ENCODE data around the gene DYNLT5.

The DYNLT5 gene

GRCh38 chr1:66778266-66778665 is 26.0 kb downstream of the DYNLT5 start:
- TF ChIP-seq GLIS3 (CRISPR knock-in tag; IDR thresholded peaks at IDR 0.05) (no peak), CSDC2 (CRISPR knock-in tag; IDR thresholded peaks at IDR 0.05) (no peak), ZNF8 (CRISPR knock-in tag; IDR thresholded peaks at IDR 0.05) (no peak), CSRNP3 (CRISPR knock-in tag; IDR thresholded peaks at IDR 0.05) (no peak), SNAI2 (CRISPR knock-in tag; IDR thresholded peaks at IDR 0.05) (no peak), ZFP30 (CRISPR knock-in tag; IDR thresholded peaks at IDR 0.05) (no peak), ZFP3 (CRISPR knock-in tag; IDR thresholded peaks at IDR 0.05) (no peak), PPARA (CRISPR knock-in tag; IDR thresholded peaks at IDR 0.05; ENCODE audit: borderline replicate concordance) (no peak), CREB5 (CRISPR knock-in tag; IDR thresholded peaks at IDR 0.05; ENCODE audit: low read depth) (no peak), OSR1 (CRISPR knock-in tag; IDR thresholded peaks at IDR 0.05) (no peak), ARNTL (CRISPR knock-in tag; IDR thresholded peaks at IDR 0.05; ENCODE audit: borderline replicate concordance, low read depth) (no peak), ZNF70 (CRISPR knock-in tag; IDR thresholded peaks at IDR 0.05) (no peak), ZC3H10 (CRISPR knock-in tag; IDR thresholded peaks at IDR 0.05) (no peak), PATZ1 (CRISPR knock-in tag; IDR thresholded peaks at IDR 0.05; ENCODE audit: borderline replicate concordance) (no peak), POU6F1 (CRISPR knock-in tag; IDR thresholded peaks at IDR 0.05; ENCODE audit: borderline replicate concordance, low read depth) (no peak), TSHZ2 (CRISPR knock-in tag; IDR thresholded peaks at IDR 0.05) (no peak), RARB (CRISPR knock-in tag; IDR thresholded peaks at IDR 0.05) (no peak), TCF4 (CRISPR knock-in tag; IDR thresholded peaks at IDR 0.05; ENCODE audit: borderline replicate concordance) (no peak), TOX (CRISPR knock-in tag; IDR thresholded peaks at IDR 0.05; ENCODE audit: borderline replicate concordance) (no peak)
- no peak for ATAC-seq

GRCh38 chr1:66778969-66779368 is 26.7 kb downstream of the DYNLT5 start:
- no peak for ATAC-seq
- TF ChIP-seq GLIS3 (CRISPR knock-in tag; IDR thresholded peaks at IDR 0.05): no peak
- TF ChIP-seq ZFP30 (CRISPR knock-in tag; IDR thresholded peaks at IDR 0.05): no peak
- TF ChIP-seq POU6F1 (CRISPR knock-in tag; IDR thresholded peaks at IDR 0.05; ENCODE audit: borderline replicate concordance, low read depth): no peak
- TF ChIP-seq CSRNP3 (CRISPR knock-in tag; IDR thresholded peaks at IDR 0.05): no peak
- no peak for TF ChIP-seq ZNF565 (CRISPR knock-in tag; conservative IDR thresholded peaks at IDR 0.05; ENCODE audit: low read depth)
- no peak for TF ChIP-seq TSHZ2 (CRISPR knock-in tag; IDR thresholded peaks at IDR 0.05)
- no peak for TF ChIP-seq ARNTL (CRISPR knock-in tag; IDR thresholded peaks at IDR 0.05; ENCODE audit: borderline replicate concordance, low read depth)
- TF ChIP-seq CSDC2 (CRISPR knock-in tag; IDR thresholded peaks at IDR 0.05): no peak

Measured in SK-N-SH treated with all-trans-retinoic acid at 6 μM for 48 hours (cell line).